CD4-positive, alpha-beta T cell treated with Interleukin-15 for 1 hour (primary cell): ENCODE data around the gene TLCD3A.
A peak's percentile ranks its signal among the peaks of the same experiment; 100 is the strongest.
"Not testable (repeated sequence)": the region's sequence is repeated elsewhere in the genome, so short reads cannot be mapped to it uniquely, and the experiment has no call there.

ENCODE experiments used
- DNase-seq: peaks from one replicate; pipeline ENCODE4 v3.0.0-alpha.2; 2020

TLCD3A gene

DNA sequence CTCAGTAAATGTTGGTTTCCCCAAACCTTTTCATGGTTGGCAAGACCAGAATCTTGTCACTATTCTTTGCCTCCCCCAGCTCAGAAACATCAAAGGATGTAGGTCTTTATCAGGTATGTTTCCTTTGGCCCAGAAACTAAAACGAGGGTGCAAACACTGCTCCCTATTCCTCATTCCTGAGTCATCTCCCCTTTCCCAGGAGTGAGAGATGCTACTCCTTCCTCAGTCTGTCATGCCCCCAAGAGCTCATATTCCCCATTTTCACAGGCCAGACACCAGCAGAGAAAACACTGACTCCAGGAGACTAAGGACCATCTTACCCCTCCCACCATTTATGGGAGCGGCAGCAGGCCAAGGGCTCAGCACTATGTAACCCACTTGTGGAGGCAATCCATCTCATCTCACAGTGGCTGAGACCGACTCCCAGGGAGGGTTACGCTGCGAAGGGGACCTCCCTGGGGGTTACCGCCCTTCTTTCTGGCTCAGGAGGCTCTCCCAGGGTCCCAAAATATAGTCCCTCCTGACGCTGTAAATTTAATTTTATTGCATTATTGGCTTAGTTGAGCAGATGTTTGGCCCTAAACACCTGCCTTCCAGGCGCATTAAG is 18.1 kb downstream of the TLCD3A start:
- no peak for DNase-seq

- peak; percentile 36 for DNase-seq
Measured at GRCh38 chr17:751269-752001, 19.0 kb downstream of the TLCD3A start.

DNA sequence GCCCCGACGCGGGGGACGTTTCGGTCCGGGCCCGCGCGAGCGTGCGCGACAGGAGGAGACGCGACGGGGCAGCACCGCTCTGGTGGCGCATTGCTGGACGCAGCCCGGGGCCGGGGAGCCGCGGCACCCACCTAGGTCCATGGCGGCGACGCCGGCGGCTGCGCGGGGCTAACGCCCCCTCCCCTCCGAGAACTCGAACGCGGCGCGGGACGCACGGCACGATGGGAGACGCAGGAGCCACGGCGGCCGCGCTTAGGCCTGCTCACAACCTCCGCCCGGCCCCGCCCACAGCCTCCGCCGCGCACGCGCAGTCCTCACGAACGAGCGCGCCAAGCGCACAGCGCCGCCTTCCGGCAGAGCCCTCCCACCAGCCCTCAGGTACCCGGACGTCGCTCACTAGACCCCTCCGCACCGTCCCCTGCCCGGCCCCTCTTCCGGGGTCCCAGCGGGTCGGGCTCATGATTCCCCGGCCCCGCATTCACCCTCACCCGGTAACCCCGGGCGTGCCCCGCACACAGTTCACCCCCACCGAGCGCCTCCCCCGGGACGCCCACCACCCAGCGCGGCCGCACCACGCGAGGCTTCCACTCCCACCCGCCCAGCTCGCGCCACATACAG is 19.7 kb downstream of the TLCD3A start, which contains the start of gene GEMIN4:
GEMIN4 (minus strand) TSS at position 263 of the 618 bp plus-strand sequence; CDS start at position 141, 122 bp downstream.
- DNase-seq, result peak; percentile 94

- peak; percentile 34 for DNase-seq
Measured at GRCh38 chr17:752620-753219, 20.3 kb downstream of the TLCD3A start.

DNA sequence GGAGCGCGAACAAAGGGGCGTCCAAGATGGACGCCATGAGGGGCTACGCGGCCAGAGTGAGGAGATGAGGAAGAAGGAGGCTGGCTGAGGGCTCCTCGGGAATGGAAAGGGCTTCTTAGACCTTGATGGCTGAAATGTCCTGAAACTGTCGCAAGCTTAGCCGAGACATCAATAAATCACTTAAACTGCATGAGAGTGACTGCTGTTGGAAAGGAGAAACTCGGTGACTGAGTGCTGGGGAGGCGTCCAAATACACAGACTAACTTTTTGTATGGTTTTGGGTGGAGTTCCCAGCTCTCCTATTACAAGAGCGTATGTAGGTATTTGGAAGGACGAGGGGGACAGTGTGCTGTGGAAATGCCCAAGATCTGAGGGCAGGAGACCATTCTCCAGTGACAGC is 21.0 kb downstream of the TLCD3A start:
- DNase-seq, result no peak

- not testable (repeated sequence) for DNase-seq
Measured at GRCh38 chr17:755319-755961, 23.0 kb downstream of the TLCD3A start.

DNA sequence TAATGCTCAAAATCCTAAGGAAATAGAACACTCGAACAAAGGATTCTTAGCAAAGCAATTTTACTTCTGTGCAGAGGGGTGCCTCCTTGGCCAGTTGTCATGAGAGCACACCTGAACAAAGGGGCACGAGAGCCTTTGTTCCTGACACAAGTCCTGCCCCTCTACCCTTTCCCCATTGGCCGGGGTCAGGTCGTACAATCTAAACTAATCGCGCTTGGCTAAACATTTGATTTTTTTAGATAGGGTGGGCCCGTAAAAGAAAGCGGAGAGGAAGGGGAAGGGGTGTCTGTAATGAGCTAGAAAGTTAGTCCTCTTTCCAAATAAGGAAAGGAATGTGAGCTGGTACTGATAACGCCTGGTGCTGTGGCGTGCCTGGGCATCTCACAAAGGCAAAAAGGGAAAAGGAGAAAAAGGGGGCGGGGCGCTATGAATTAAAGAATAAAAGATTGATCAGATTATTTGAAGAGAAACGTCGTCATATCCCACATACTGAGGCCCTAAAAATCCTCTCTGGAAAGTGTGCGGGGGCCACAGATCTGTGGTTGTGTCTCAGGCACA is 23.7 kb downstream of the TLCD3A start:
- DNase-seq, result not testable (repeated sequence)

- DNase-seq, result no peak
Measured at GRCh38 chr17:759964-760363, 27.6 kb downstream of the TLCD3A start.

DNA sequence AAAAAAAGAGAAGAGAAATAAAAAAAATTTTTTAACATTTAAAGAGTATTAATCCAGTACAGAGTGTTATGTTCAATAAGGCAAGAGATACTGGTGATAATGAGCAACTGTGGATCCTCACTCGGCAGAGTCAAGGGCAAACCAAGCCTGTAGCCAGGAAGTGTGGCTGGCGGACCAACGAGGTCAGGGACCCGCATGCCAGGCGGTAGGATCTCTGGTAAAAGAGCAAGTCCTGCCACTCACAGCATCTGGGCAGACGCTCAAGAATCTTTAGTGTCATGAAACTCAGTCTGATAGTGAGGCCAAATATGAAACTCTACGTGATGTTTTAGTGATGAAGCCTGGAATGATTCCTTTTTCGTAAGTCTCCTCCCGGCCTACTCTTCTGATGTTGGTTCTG is 28.0 kb downstream of the TLCD3A start:
- no peak for DNase-seq

GRCh38 chr17:767076-767475 is 34.7 kb downstream of the TLCD3A start:
- DNase-seq, result no peak

DNA sequence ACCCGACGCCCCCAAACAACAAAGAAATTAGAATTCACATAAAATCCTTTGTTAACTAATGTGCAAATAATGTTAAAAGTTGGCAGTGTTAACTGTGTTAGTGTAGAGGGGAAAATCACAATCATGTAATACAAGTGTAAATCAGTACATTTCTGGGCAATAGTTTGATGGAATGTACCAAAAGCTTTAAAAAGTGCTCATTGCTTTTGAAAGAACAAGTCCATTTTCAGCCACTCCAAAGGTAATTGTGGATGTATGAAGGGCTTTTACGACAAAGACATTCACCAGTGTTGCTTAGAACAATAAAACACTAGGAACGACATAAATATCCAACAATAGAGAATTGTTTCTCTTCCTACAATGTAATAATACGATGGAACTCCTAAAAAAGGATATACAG is 40.6 kb downstream of the TLCD3A start:
- DNase-seq, result no peak

GRCh38 chr17:773467-774312 is 41.3 kb downstream of the TLCD3A start:
- no peak for DNase-seq

- DNase-seq, result no peak
Measured at GRCh38 chr17:774313-774584, 41.9 kb downstream of the TLCD3A start.

- DNase-seq, result no peak
Measured at GRCh38 chr17:778096-778495, 45.7 kb downstream of the TLCD3A start.

- peak; percentile 92 for DNase-seq
Measured at GRCh38 chr17:781805-782731, 49.7 kb downstream of the TLCD3A start, which contains the start of the genes GLOD4 and MRM3. Gene GLOD4 (minus strand): TSS chr17:782280. CDS start chr17:782255, 25 bp downstream. Gene MRM3 (plus strand): TSS chr17:782353. CDS start chr17:782379, 26 bp downstream.

DNA sequence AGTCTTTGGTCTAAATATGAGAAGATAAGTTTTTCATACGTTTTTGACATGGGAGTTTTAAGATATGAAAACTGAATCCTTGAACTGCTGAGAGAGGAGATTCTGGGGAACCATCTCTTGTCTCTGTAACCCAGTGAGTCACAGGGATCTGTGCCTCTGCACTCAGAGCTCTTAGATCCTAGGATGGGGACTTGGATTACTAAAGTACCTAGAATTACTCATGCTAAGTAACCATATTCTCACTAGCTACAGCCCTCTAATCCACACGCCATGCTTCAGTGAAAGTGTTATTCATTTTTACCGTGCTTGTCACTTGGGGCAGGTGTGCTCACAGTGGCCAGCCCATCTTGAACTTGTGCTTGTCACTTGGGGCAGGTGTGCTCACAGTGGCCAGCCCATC is 51.7 kb downstream of the TLCD3A start:
- no peak for DNase-seq

- DNase-seq, result not testable (repeated sequence)
Measured at GRCh38 chr17:785901-786300, 53.5 kb downstream of the TLCD3A start.

DNA sequence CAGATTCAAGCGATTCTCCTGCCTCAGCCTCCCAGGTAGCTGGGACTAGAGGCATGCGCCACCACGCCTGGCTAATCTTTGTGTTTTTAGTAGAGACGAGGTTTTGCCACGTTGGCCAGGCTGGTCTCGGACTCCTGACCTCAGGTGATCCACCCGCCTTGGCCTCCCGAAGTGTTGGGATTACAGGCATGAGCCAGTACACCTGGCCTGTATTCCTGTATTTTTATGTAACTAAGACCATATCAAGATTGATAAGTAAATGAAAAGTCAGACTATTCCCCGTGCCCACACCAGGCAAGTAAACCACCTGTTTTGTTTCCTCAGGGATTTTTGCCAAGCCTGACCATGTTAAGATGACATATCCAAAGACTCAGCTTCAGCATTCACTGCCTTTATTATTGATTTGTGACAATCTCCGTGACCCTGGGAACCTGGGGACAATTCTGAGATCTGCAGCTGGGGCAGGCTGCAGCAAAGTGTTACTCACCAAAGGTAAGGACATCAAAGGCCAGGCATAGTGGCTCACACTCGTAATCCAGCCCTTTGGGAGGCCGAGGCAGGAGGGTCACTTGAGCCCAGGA is 55.3 kb downstream of the TLCD3A start:
- DNase-seq, result no peak

DNA sequence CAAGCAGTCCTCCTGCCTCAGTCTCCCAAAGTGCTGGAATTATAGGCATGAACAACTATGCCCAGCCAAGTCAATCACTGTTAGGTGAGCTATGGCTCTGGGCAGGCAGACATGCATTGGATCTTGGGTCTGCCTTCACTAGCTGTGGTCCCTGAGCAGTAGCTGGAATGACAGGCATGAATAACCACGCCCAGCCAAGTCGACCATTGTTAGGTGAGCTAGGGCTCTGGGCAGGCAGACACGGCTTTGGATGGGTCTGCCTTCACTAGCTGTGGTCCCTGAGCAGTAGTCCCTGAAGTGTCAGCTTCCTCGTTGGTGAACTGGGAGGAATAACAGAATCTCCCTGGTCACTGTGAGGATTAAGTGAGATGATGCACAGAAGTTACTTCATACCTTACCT is 56.2 kb downstream of the TLCD3A start:
- DNase-seq, result no peak

DNA sequence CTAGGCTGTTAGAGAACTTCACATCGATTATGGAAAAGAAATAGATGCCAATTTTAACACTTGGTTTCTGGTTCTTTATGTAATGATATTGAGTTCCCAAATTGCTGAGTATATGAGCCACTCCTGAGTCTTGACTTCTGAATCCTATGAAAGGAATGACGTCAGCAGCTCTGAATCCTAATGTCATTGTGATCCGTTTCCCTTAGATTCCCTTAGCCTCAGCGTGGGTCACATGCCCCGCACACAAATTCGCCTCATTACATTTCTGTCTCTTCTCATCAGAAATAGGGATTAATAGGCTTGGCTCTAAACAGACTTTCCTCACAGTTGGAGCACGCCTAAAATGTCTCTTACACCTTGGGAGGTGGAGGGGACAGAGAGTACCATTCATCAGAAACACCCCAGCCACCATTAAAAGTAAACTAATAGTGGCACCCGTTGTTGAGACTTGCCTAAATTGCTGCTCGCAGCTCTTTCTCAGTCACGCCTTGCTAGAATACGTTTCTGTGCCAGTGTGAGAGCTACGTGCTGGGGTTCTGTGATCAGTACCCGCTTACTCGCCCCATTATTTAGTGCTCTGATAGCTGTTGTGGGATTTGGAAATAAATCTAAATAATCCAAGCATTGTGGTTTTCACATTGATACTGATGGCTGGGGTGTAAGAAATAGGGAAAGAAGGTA is 56.9 kb downstream of the TLCD3A start:
- DNase-seq, result no peak
